Measurements from ENCODE around the gene DNAJC7. TPM values are rescaled to one million over a fixed set of nuclear protein-coding genes. Genes with fewer than 3 reads are reported as not detected.

Gene DNAJC7
- total RNA-seq, 1 donor from 2014 or later, result 124 TPM

GRCh38 chr17:42038221-42038973, 21.2 kb upstream of the DNAJC7 start:
- Mint-ChIP-seq H3K4me1 (ENCODE audit: low read depth, unreplicated experiment) (peaks cover 5% of the 10 kb centered on the region), H3K9me3 (ENCODE audit: unreplicated experiment) (peaks cover 3% of the 10 kb centered on the region), H3K27ac (ENCODE audit: unreplicated experiment) (no peak overlapping the region), H3K36me3 (ENCODE audit: unreplicated experiment) (no peaks in the 10 kb centered on the region), H3K27me3 (ENCODE audit: unreplicated experiment) (peaks cover 3% of the 10 kb centered on the region), H3K4me3 (ENCODE audit: unreplicated experiment) (no peak overlapping the region)
- no peak for TF ChIP-seq CTCF (IDR thresholded peaks at IDR 0.05; ENCODE audit: partially characterized antibody, unreplicated experiment)
- DNase-seq, result no peak

- TF ChIP-seq CTCF (IDR thresholded peaks at IDR 0.05; ENCODE audit: partially characterized antibody, unreplicated experiment), result no peak
Measured at GRCh38 chr17:42034059-42034458, 16.8 kb upstream of the DNAJC7 start.

GRCh38 chr17:42031584-42031983, 14.3 kb upstream of the DNAJC7 start:
- no peak for TF ChIP-seq CTCF (IDR thresholded peaks at IDR 0.05; ENCODE audit: partially characterized antibody, unreplicated experiment)
- DNase-seq, result no peak
- Mint-ChIP-seq H3K4me3 (ENCODE audit: unreplicated experiment) (no peak overlapping the region), H3K36me3 (ENCODE audit: unreplicated experiment) (no peaks in the 10 kb centered on the region), H3K4me1 (ENCODE audit: low read depth, unreplicated experiment) (peaks cover 14% of the 10 kb centered on the region), H3K27ac (ENCODE audit: unreplicated experiment) (no peak overlapping the region), H3K27me3 (ENCODE audit: unreplicated experiment) (peaks cover 3% of the 10 kb centered on the region), H3K9me3 (ENCODE audit: unreplicated experiment) (peaks cover 5% of the 10 kb centered on the region)

More at GRCh38 chr17:42034059-42034458, 16.8 kb upstream of the DNAJC7 start:
- no peaks in the 10 kb centered on the region for H3K36me3 Mint-ChIP-seq (ENCODE audit: unreplicated experiment)
- peaks cover 5% of the 10 kb centered on the region for H3K9me3 Mint-ChIP-seq (ENCODE audit: unreplicated experiment)
- H3K4me1 Mint-ChIP-seq (ENCODE audit: low read depth, unreplicated experiment), result peaks cover 6% of the 10 kb centered on the region
- no peak for DNase-seq
- H3K27ac Mint-ChIP-seq (ENCODE audit: unreplicated experiment), result no peak overlapping the region
- no peak overlapping the region for H3K4me3 Mint-ChIP-seq (ENCODE audit: unreplicated experiment)
- peaks cover 3% of the 10 kb centered on the region for H3K27me3 Mint-ChIP-seq (ENCODE audit: unreplicated experiment)

GRCh38 chr17:42028791-42029127, 11.5 kb upstream of the DNAJC7 start:
- Mint-ChIP-seq H3K4me1 (ENCODE audit: low read depth, unreplicated experiment) (peaks cover 15% of the 10 kb centered on the region), H3K27me3 (ENCODE audit: unreplicated experiment) (peaks cover 8% of the 10 kb centered on the region)
- TF ChIP-seq CTCF (IDR thresholded peaks at IDR 0.05; ENCODE audit: partially characterized antibody, unreplicated experiment), result no peak

GRCh38 chr17:42027961-42028790, 10.9 kb upstream of the DNAJC7 start:
- H3K27me3 Mint-ChIP-seq (ENCODE audit: unreplicated experiment), result peaks cover 8% of the 10 kb centered on the region
- H3K4me3 Mint-ChIP-seq (ENCODE audit: unreplicated experiment), result peak overlapping the region; percentile 68
- peaks cover 13% of the 10 kb centered on the region for H3K4me1 Mint-ChIP-seq (ENCODE audit: low read depth, unreplicated experiment)
- DNase-seq, result peak; percentile 46
- TF ChIP-seq CTCF (IDR thresholded peaks at IDR 0.05; ENCODE audit: partially characterized antibody, unreplicated experiment), result no peak
- H3K27ac Mint-ChIP-seq (ENCODE audit: unreplicated experiment), result peak overlapping the region; percentile 89
- peaks cover 2% of the 10 kb centered on the region for H3K9me3 Mint-ChIP-seq (ENCODE audit: unreplicated experiment)
- H3K36me3 Mint-ChIP-seq (ENCODE audit: unreplicated experiment), result no peaks in the 10 kb centered on the region

More at GRCh38 chr17:42028791-42029127, 11.5 kb upstream of the DNAJC7 start:
- H3K36me3 Mint-ChIP-seq (ENCODE audit: unreplicated experiment), result no peaks in the 10 kb centered on the region
- no peak for DNase-seq
- peaks cover 3% of the 10 kb centered on the region for H3K9me3 Mint-ChIP-seq (ENCODE audit: unreplicated experiment)
- H3K4me3 Mint-ChIP-seq (ENCODE audit: unreplicated experiment), result no peak overlapping the region
- no peak overlapping the region for H3K27ac Mint-ChIP-seq (ENCODE audit: unreplicated experiment)

Data from glutamatergic neuron (in vitro differentiated cells).